ENCODE measurements around the gene UHRF1. TPM values are rescaled to one million over a fixed set of nuclear protein-coding genes. Genes with fewer than 3 reads are reported as not detected.

The UHRF1 gene
- total RNA-seq, 1 donor from 2014 or later = 0.32 TPM

DNA sequence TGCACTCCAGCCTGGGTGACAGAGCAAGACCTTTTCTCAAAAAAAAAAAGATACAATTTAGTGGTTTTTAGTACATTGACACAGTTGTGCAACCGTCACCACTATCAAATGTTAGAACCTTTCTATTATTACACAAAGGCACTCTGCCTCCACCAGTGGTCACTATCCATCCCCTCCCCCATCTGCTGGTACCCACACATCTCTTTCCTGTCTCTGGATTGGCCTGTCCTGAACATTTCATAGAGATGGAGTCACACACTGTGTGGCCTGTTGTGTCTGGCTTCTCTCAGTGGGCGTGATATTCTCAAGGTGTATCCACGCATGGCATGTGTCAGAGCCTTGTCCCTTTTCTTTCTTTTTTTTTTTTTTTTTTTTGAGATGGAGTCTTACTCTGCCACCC, 70.8 kb downstream of the UHRF1 start:
- H3K4me1 ChIP-seq = peaks cover 8 to 19% of the 10 kb centered on the region in 2 donors

DNA sequence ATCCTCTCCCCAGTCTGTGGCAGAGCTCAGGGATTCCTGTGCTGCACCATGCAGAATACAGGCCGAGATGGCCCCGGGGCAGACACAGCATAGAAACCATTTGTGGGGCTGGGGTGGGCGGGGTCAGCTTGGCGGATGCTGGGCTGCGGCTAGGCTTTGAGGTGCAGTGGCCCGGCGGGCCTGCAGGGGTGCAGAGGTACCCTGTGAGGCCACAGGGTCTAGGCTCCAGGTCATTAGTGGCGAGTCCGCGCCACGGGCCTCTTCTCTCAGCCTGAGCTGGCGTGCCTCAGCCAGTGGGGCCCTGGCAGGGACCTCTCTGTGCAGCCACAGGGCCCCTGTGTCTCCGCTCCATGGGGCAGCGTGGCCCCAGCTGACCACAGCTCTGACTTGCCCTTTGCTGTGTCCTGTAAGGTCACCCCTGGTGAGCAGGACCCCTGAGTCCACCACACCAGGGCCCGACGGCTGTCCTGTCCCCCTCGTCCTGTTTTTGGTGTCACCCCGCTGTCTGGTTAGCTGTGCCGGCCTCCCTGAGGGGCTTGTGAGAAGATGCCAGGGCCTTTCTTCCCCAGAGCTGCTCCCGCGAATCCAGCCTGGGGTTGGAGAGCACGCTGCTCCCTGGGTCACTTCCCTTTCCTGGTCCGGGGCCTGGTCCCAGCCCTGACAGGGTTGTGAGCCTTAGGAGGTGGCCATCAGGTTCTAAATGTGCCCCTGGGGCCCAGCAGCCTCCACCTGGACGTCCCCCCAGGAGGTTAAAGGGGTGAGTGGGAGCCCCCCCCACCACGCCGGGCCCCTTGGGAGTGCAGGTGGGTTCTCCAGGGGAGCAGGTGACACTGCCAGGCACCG, 71.8 kb downstream of the UHRF1 start:
- Histone ChIP-seq H3K4me1 (peaks cover 8 to 13% of the 10 kb centered on the region in 2 donors), H3K27ac (no peak overlapping the region)
- intact Hi-C loops (cut with DNase I) = no loop called here

More for the DNA sequence above, 70.8 kb downstream of the UHRF1 start:
- intact Hi-C loops (cut with DNase I) = no loop called here
- Histone ChIP-seq H3K36me3 (no peaks in the 10 kb centered on the region), H3K27ac (no peak overlapping the region), H3K4me3 (no peak overlapping the region), H3K27me3 (no peaks in the 10 kb centered on the region), H3K9me3 (no peaks in the 10 kb centered on the region)
- TF ChIP-seq, protein P1, sequence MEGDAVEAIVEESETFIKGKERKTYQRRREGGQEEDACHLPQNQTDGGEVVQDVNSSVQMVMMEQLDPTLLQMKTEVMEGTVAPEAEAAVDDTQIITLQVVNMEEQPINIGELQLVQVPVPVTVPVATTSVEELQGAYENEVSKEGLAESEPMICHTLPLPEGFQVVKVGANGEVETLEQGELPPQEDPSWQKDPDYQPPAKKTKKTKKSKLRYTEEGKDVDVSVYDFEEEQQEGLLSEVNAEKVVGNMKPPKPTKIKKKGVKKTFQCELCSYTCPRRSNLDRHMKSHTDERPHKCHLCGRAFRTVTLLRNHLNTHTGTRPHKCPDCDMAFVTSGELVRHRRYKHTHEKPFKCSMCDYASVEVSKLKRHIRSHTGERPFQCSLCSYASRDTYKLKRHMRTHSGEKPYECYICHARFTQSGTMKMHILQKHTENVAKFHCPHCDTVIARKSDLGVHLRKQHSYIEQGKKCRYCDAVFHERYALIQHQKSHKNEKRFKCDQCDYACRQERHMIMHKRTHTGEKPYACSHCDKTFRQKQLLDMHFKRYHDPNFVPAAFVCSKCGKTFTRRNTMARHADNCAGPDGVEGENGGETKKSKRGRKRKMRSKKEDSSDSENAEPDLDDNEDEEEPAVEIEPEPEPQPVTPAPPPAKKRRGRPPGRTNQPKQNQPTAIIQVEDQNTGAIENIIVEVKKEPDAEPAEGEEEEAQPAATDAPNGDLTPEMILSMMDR (IDR thresholded peaks at IDR 0.05) = no peak
- DNase-seq (ENCODE audit: low spot score in 2 of 2) = no peak

DNA sequence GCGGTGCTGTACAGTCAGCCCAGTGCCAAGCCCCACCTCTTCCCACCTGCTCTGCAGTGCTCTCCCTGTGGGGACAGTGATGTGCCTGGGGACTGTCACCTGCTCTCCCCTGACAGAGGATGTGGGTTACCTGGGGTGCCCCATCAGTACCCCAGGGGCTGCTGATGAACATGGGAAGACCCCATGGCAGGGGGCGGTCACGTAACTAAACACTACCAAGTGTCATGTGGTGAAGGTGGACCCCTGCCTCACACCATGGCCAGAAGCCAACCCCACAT, 72.3 kb downstream of the UHRF1 start:
- intact Hi-C loops (cut with DNase I) = no loop called here
- Histone ChIP-seq H3K4me3 (no peak overlapping the region), H3K27me3 (no peaks in the 10 kb centered on the region), H3K36me3 (no peaks in the 10 kb centered on the region), H3K9me3 (no peaks in the 10 kb centered on the region), H3K27ac (no peak overlapping the region), H3K4me1 (peaks cover 8 to 12% of the 10 kb centered on the region in 2 donors)
- no peak for DNase-seq (ENCODE audit: low spot score in 2 of 2)
- TF ChIP-seq, protein P1 (IDR thresholded peaks at IDR 0.05) = no peak

More for the DNA sequence above, 71.8 kb downstream of the UHRF1 start:
- Histone ChIP-seq H3K4me3 (no peak overlapping the region), H3K27me3 (no peaks in the 10 kb centered on the region), H3K36me3 (no peaks in the 10 kb centered on the region), H3K9me3 (no peaks in the 10 kb centered on the region)
- TF ChIP-seq, protein P1 (IDR thresholded peaks at IDR 0.05) = no peak
- no peak for DNase-seq (ENCODE audit: low spot score in 2 of 2)

DNA sequence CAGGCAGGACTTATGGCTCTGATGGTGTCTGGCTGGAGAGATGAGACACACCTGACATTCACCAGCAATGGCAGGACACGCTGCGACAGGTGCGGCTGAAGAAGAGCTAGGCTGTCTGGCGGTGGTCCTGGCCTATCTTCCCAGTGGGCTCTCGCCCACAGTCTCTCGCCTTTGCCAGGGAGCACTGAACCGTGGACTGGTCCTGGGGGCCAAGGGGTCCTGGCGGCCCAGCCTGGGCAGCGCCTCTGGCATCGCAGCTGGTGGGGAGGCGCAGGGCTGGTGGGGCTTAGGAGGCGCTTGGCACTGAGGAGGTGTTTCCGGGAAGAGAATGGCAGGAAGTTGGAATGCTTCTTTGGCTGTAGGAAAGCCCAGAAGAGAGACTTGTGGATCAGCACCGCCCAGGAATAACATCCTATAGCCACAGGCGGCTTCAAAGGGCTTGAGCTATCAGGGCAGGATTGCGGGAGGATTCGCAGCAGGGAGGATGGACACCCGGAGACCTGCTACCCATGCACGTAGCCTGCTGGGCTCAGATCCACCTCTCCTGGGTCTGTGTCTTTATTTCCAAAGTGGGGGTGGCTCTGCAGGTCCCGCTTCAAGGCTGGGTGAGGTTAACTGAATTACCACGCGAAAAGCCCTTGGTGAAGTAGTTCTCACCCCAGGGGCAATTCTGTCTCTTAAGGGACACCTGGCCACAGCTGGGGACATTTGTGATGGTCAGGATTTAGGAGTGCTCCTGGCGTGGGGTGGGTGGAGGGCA, 74.2 kb downstream of the UHRF1 start:
- Histone ChIP-seq H3K27me3 (no peaks in the 10 kb centered on the region), H3K9me3 (no peaks in the 10 kb centered on the region), H3K4me3 (no peak overlapping the region), H3K4me1 (peaks cover 0 to 10% of the 10 kb centered on the region in 2 donors), H3K27ac (no peak overlapping the region), H3K36me3 (no peaks in the 10 kb centered on the region)
- TF ChIP-seq, protein P1 (IDR thresholded peaks at IDR 0.05) = no peak
- DNase-seq (ENCODE audit: low spot score in 2 of 2) = no peak
- intact Hi-C loops (cut with DNase I) = no loop called here

DNA sequence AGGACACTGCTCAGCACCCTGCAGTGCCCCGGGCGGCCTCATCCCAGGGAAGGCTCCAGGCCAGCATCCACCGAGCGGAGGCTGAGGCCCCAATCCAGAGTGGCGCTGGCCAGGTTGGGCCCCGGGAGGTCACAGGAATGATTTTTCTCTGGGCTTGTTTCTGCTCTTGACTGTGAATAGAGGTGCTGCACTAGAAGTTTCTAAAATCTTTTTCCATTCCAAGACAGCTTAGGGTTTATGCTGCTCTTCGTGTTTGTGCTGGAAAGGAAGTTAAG, 74.7 kb downstream of the UHRF1 start:
- intact Hi-C loops (cut with DNase I) = no loop called here
- H3K27ac ChIP-seq = no peak overlapping the region
- no peak for DNase-seq (ENCODE audit: low spot score in 2 of 2)

More for the DNA sequence above, 74.7 kb downstream of the UHRF1 start:
- H3K9me3 ChIP-seq = no peaks in the 10 kb centered on the region
- no peaks in the 10 kb centered on the region for H3K36me3 ChIP-seq
- TF ChIP-seq, protein P1 (IDR thresholded peaks at IDR 0.05) = no peak
- H3K27me3 ChIP-seq = no peaks in the 10 kb centered on the region
- H3K4me1 ChIP-seq = peaks cover 0 to 11% of the 10 kb centered on the region in 2 donors
- H3K4me3 ChIP-seq = no peak overlapping the region
